Measurements from ENCODE around the gene CD151.

The CD151 gene

DNA sequence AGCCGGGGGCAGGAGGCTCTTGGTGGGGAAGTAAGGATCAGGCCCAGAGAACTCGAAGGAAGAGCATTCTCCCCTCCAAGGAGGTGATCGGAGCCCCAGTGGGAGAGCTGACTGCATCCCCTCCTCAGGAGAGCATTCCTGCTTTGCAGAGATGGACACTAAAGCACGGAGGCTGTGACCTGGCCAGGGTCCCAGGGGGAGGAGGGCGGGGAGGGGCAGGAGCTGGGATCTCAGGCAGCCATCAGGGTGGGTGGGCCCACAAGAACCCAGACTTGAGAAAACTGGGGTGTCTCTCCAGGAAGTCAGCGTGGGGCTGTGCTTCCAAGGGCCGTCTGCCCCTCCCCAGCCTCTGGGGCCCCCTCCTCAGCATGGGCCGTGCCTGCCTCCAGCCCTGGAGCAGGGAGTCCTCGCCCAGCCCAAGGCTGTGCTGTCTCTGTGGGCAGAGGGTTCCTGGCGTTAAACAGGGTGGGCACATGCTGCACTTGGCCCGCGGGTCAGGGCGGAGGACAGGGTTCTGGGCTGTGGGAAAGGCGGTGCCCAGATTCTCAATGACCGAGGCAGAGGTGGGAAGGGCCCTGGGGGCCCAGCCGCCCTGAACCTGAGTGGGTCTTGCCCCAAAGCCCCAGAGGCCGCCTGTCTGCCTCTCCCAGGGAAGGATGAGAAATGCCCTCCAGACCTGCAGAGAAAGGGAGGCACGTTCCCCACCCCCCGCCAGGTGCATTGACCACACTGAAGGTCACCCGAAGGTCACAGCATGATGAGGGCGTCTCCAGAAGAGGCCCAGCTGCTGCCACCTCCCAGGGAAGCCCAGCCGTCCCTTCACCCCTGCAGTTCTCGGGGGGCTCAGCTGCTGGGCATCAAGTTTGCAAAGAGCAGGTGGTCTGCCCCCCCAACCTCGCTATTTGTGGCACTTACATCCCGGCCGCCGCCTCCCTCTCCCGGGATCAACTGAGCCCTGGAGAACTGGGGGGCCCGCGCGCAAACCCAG lies 43.5 kb upstream of the CD151 start:
- peak overlapping the region; percentile 28 for H3K4me3 ChIP-seq (ENCODE audit: low read depth, low read length)
- TF ChIP-seq, protein P1, sequence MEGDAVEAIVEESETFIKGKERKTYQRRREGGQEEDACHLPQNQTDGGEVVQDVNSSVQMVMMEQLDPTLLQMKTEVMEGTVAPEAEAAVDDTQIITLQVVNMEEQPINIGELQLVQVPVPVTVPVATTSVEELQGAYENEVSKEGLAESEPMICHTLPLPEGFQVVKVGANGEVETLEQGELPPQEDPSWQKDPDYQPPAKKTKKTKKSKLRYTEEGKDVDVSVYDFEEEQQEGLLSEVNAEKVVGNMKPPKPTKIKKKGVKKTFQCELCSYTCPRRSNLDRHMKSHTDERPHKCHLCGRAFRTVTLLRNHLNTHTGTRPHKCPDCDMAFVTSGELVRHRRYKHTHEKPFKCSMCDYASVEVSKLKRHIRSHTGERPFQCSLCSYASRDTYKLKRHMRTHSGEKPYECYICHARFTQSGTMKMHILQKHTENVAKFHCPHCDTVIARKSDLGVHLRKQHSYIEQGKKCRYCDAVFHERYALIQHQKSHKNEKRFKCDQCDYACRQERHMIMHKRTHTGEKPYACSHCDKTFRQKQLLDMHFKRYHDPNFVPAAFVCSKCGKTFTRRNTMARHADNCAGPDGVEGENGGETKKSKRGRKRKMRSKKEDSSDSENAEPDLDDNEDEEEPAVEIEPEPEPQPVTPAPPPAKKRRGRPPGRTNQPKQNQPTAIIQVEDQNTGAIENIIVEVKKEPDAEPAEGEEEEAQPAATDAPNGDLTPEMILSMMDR (IDR thresholded peaks at IDR 0.05; ENCODE audit: low read depth, low read length, missing control alignments) = no peak
- DNase-seq (ENCODE audit: low read depth) = no peak
- in situ Hi-C loops (cut with HindIII; ENCODE audit: low sequenced_read_pairs) = no loop called here

DNA sequence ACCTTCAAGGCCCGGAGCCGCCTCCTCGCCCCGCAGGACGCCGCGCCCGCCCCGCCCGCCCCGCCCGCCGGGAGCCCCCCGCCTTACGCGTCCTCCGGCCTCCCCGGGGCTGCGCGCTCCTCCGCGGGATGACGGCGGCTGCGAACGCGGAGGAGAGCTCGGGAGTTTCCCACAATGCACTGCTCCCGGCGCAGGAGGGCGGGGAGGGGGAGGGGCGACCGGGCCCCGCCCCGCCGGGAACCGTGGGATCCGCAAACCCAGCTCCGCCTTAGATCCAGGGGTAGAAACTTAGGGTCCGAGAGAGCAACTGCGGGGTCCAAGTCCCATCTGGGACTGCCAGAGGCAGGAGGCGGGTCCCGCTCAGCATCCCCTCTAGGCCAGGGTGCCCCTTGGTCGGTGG lies 42.8 kb upstream of the CD151 start, which contains the start of gene CEND1:
TSS of gene CEND1 (minus strand) at position 148 of the 400 bp plus-strand sequence. CDS start 1,514 bp downstream, outside the sequence.
- TF ChIP-seq, protein P1 (IDR thresholded peaks at IDR 0.05; ENCODE audit: low read depth, low read length, missing control alignments) = no peak
- peak within 1 kb of the TSS; percentile 28 for H3K4me3 ChIP-seq (ENCODE audit: low read depth, low read length)
- DNase-seq (ENCODE audit: low read depth) = no peak
- in situ Hi-C loops (cut with HindIII; ENCODE audit: low sequenced_read_pairs) = no loop called here

DNA sequence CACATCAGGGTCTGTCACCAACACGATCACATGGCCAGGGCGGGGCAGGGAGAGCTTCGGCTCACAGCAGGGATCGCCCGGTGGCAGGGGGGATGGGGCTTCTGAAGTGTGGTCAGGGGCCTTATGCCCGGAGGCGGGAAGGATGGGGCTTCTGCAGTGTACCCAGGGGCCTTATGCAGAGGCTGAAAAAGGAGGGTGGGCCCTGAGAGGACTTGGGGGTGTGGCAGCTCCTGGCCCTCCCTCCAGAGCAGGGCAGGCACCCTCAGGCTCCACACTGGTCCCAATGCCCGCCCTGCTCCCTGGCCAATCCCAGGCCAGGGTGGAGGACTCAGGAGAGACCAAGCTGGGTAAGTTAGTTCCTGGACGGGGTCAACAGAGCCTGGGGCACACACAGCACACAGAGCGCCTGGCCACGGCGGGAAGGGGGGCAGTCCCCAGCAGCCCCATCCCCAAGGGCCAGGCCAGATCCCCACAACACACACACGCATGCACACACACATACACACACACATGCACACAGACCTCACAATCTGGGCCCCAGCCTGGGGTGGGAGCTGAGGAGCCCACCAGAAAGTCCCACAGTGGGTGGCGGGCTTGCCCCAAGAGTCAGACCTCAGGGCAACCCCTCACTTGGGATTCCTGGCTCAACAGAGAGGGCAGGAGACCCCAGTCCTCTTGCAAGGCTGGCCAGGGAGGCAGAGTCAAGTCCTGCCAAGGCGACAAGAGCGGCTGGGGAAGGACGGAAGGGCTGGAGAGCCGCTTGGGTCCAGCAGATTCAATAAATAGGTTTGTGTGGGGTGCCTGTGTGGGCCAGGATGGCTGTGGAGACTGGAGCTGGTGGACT lies 41.8 kb upstream of the CD151 start:
- TF ChIP-seq, protein P1 (IDR thresholded peaks at IDR 0.05; ENCODE audit: low read depth, low read length, missing control alignments) = no peak
- in situ Hi-C loops (cut with HindIII; ENCODE audit: low sequenced_read_pairs) = no loop called here
- no peak for DNase-seq (ENCODE audit: low read depth)
- H3K4me3 ChIP-seq (ENCODE audit: low read depth, low read length) = no peak overlapping the region

DNA sequence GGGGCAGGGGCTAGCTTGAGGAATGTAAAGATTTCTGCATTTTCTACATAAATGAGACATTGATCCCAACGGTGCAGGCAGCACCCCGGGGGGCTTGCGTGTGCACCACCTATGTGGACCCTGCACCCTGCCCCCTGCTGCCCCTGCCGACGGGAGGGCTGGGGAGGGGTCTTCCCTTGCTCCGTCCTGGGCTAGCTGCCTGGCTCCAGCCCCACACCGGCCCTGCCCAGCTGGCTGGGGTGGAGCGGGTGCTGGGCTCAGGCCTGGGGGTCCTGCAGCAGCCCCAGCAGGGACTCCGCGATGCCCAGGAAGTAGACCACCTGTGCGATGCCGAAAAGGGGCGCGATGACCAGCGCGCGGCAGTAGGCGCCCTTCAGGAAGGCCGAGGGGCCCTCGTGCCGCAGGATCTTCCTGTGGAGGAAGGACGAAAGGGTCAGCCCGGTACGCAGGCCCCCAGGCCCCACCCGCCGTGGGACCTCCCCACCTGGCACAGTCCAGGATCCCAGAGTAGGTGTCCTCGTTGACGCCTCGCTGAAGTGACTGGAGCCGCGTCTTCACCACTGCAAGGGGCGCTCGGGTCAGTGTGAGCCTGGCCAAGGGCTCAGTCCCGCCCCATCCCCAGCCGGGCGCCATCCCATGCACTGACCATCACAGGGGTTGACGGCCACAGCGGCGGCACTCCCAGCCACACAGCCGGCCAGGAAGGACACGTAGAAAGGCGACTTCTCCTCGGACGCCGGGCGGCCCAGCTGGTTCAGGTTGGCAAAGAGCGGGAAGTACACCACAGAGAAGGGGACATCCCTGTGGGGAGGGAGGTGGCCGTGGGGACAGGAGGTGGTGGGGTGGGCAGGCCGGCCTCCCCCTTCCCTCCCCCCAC lies 40.9 kb upstream of the CD151 start:
- no peak overlapping the region for H3K4me3 ChIP-seq (ENCODE audit: low read depth, low read length)
- in situ Hi-C loops (cut with HindIII; ENCODE audit: low sequenced_read_pairs) = no loop called here
- DNase-seq (ENCODE audit: low read depth) = no peak
- TF ChIP-seq, protein P1 (IDR thresholded peaks at IDR 0.05; ENCODE audit: low read depth, low read length, missing control alignments) = no peak

DNA sequence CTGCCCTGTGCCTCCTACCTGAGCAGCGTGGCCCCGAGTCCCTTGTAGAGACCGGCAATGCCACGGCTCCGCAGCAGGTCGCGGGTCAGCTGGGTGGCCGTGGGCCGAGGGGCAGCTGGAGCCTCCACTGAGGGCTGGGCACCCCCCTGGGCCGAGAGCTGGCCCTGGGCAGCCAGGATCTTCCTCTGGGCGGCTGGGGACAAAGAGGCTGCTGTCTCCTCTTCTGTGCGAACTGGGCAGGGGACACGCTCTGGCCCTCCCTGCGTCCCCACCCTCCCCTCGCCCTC lies 40.3 kb upstream of the CD151 start:
- H3K4me3 ChIP-seq (ENCODE audit: low read depth, low read length) = no peak overlapping the region
- DNase-seq (ENCODE audit: low read depth) = no peak
- in situ Hi-C loops (cut with HindIII; ENCODE audit: low sequenced_read_pairs) = no loop called here
- TF ChIP-seq, protein P1 (IDR thresholded peaks at IDR 0.05; ENCODE audit: low read depth, low read length, missing control alignments) = no peak

DNA sequence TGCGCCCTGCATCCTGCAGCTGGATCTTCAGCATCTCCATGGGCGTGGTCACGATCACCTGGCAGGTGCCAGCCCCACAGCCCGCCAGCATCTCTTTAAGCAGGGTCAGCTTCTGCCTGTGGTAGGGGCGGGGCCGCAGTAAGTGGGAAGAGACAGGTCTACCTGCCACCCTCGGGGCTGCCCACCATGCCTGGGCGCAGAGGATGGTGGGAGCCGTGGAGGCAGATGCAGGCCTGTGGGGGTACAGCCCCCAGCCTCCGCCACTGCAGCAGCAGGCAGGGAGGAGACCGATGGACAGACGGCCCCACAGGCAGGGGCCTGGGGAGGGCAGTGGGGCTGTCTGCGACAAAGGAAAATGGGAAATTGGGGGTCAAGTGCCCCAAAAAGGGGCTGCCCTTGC lies 39.9 kb upstream of the CD151 start:
- in situ Hi-C loops (cut with HindIII; ENCODE audit: low sequenced_read_pairs) = no loop called here
- no peak for DNase-seq (ENCODE audit: low read depth)
- TF ChIP-seq, protein P1 (IDR thresholded peaks at IDR 0.05; ENCODE audit: low read depth, low read length, missing control alignments) = no peak
- H3K4me3 ChIP-seq (ENCODE audit: low read depth, low read length) = no peak overlapping the region
